Ovary (tissue), 9 donors: ENCODE measurements around the gene TIMP3. TPM values are rescaled to one million over a fixed set of nuclear protein-coding genes. Genes with fewer than 3 reads are reported as not detected.

Experiments used
- DNase-seq, 5 donors: peaks; one replicate each; pipeline ENCODE4 v3.0.0-alpha.2; 2019 to 2020
- H3K27ac ChIP-seq, 2 donors: fragments of 200-600 bp; one replicate each; pipeline versions ENCODE4 v1.5.1 to v1.8.0; 2019 to 2022
- H3K27me3 ChIP-seq: fragments of 200-600 bp; one replicate; pipeline ENCODE4 v1.8.0; 2022
- H3K36me3 ChIP-seq: fragments of 200-600 bp; sonication (generic); one replicate; pipeline ENCODE4 v1.5.1; 2019
- H3K4me1 ChIP-seq: one replicate; pipeline ENCODE4 v1.8.1; 2013; ENCODE audit warnings: mild to moderate bottlenecking, moderate library complexity; ENCODE audit not compliant: insufficient read depth
- H3K4me3 ChIP-seq: fragments of 200-600 bp; sonication (generic); one replicate; pipeline ENCODE4 v1.5.1; 2017
- H3K9me3 ChIP-seq, 2 donors: fragments of 200-600 bp in 1 of 2; sonication (generic) in 1 of 2; one replicate each; pipeline versions ENCODE4 v1.5.1 to v1.8.1; 2013 to 2019; ENCODE audit warnings: mild to moderate bottlenecking in 1 of 2, moderate library complexity in 1 of 2
- CTCF ChIP-seq, 3 donors: fragments of 450-650 bp in 2 of 3; fragments of 200-600 bp in 1 of 3; IDR thresholded peaks; one replicate each; pipeline versions ENCODE4 v1.5.1 to v1.8.0; 2016 to 2022; ENCODE audit warnings: antibody characterized with exemption in 3 of 3, mild to moderate bottlenecking in 1 of 3
- EP300 ChIP-seq: sonication (generic); formaldehyde crosslinking; IDR thresholded peaks from one replicate; pipeline ENCODE4 v1.6.1; 2017; ENCODE audit warnings: antibody characterized with exemption
- POLR2A ChIP-seq: fragments of 450-650 bp; IDR thresholded peaks from one replicate; pipeline ENCODE4 v1.6.1; 2017; ENCODE audit warnings: antibody characterized with exemption, mild to moderate bottlenecking, moderate library complexity
- WGBS, 3 donors: extraction: QIAGEN DNeasy Blood & Tissue Kit in 1 of 3; methylation state at CpG; one replicate each; pipeline versions ENCODE4 v1.1.5 to v1.1.7; 2013 to 2017; 5-methylcytosine and 5-hydroxymethylcytosine counted together
- intact Hi-C, 4 donors: fragments of 100-400 bp; cut with DNase I; formaldehyde crosslinking; loops; one replicate each; pipeline versions ENCODE4 v1.11.0 to v1.15.1; 2022 to 2023
- polyA plus RNA-seq, 2 donors: library from polyadenylated mRNA; stranded (reverse); fragments of 200-250 nt in 1 of 2; fragments of 350-450 nt in 1 of 2; fragmentation: Illumina TruSeq in 1 of 2; extraction: RNeasy Lipid Tissue Mini Kit (QIAGEN cat#74804) in 1 of 2; gene quantifications; one replicate each; pipeline ENCODE4 v1.2.3, GENCODE V29; 2013 to 2014
- total RNA-seq, 7 donors: library from RNA; depleted of rRNA in 2 of 7; stranded (reverse); fragments of >200 nt in 2 of 7; fragmentation: NEBNext Ultra II Directional in 3 of 7; extraction: Animal tissue kit (Norgen Biotek cat#: 25700) in 3 of 7; gene quantifications; one replicate each; pipeline versions ENCODE4 v1.1.0 to v1.2.4, GENCODE V29; 2016 to 2023
- donor health status: DM: no; HTN: no; CAD: no; lungs with moderate emphysema.
- donor health status: DM: no; HTN: no; CAD: no.
- donor health status: Bipolar disorder and iron deficiency.
- donor health status: DM: yes; HTN: yes; CAD: no.
- donor health status: DM: no; HTN: no; CAD: no.
- donor health status: DM: yes; HTN: yes; CAD: no.

The TIMP3 gene
- total and polyA plus RNA-seq, 9 donors: 48.5 to 565 (median 121) TPM

DNA sequence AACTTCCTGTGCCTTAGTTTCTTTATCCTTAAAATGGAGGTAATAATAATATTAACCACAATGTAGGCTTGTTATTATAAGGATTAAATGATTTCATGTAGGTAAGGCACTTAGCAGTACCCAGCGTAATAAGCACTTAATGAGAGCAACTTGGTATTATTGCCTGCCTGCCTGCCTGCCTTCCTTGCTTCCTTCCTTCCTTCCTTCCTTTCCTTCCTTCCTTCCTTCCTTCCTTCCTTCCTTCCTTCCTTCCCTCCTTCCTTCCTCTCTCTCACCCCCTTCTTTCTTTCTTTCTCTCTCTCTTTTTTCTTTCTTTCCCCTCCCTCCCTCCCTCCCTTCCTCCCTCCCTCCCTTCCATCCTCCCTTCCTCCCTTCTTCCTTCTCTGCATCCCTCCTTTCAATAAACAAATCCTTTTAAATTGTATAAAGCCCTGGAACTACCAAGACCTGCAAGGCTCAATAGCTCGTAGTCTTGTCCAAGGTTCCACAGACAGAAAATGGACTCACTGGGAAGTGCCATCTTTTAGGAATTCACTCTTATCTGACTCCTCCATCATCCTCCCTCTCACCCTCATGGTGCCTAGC lies 20.7 kb upstream of the TIMP3 start:
- TF ChIP-seq POLR2A (no peak), EP300 (no peak), CTCF (IDR thresholded peaks at IDR 0.05) (no peak)
- 88 to 93% (median 90%) methylated on average over 2 of the region's 2 CpGs for WGBS, 3 donors

GRCh38 chr22:32781695-32782094 lies 19.8 kb upstream of the TIMP3 start:
- no peaks in the 10 kb centered on the region for H3K4me1 ChIP-seq
- H3K27ac ChIP-seq: no peak overlapping the region
- no peak for DNase-seq
- H3K9me3 ChIP-seq: no peaks in the 10 kb centered on the region
- H3K36me3 ChIP-seq: no peaks in the 10 kb centered on the region
- no peak for TF ChIP-seq CTCF (IDR thresholded peaks at IDR 0.05)
- no peak for TF ChIP-seq POLR2A
- no peak for TF ChIP-seq EP300
- 34 to 45% (median 37%) methylated on average over 1 of the region's 1 CpG for WGBS, 3 donors
- no peaks in the 10 kb centered on the region for H3K27me3 ChIP-seq
- no peak overlapping the region for H3K4me3 ChIP-seq
- intact Hi-C loops: no loop called here

More for the DNA sequence above, 20.7 kb upstream of the TIMP3 start:
- no peaks in the 10 kb centered on the region for H3K27me3 ChIP-seq
- DNase-seq: no peak
- H3K4me3 ChIP-seq: no peak overlapping the region
- no peak overlapping the region for H3K27ac ChIP-seq
- H3K4me1 ChIP-seq: no peaks in the 10 kb centered on the region
- H3K36me3 ChIP-seq: no peaks in the 10 kb centered on the region
- intact Hi-C loops: no loop called here
- no peaks in the 10 kb centered on the region for H3K9me3 ChIP-seq

- Histone ChIP-seq H3K36me3 (no peaks in the 10 kb centered on the region), H3K4me1 (peaks cover 2% of the 10 kb centered on the region), H3K9me3 (no peaks in the 10 kb centered on the region), H3K27me3 (no peaks in the 10 kb centered on the region), H3K27ac (no peak overlapping the region), H3K4me3 (no peak overlapping the region)
- WGBS, 3 donors: 60 to 75% (median 73%) methylated on average over 5 of the region's 5 CpGs
- intact Hi-C loops: no loop called here
- TF ChIP-seq POLR2A (no peak), CTCF (IDR thresholded peaks at IDR 0.05) (no peak), EP300 (no peak)
- DNase-seq: no peak
These were observed 16.0 kb upstream of the TIMP3 start for GRCh38 chr22:32785321-32786026.

- WGBS, 3 donors: 81 to 86% (median 83%) methylated on average over 2 of the region's 2 CpGs
These were observed 15.5 kb upstream of the TIMP3 start for GRCh38 chr22:32786027-32786418.

More at GRCh38 chr22:32786027-32786418, 15.5 kb upstream of the TIMP3 start:
- peaks cover 2% of the 10 kb centered on the region for H3K4me1 ChIP-seq
- DNase-seq: no peak
- no peaks in the 10 kb centered on the region for H3K27me3 ChIP-seq
- H3K36me3 ChIP-seq: no peaks in the 10 kb centered on the region
- H3K9me3 ChIP-seq: no peaks in the 10 kb centered on the region
- H3K4me3 ChIP-seq: no peak overlapping the region
- H3K27ac ChIP-seq: no peak overlapping the region
- TF ChIP-seq EP300: no peak
- no peak for TF ChIP-seq POLR2A
- no peak for TF ChIP-seq CTCF (IDR thresholded peaks at IDR 0.05)
- intact Hi-C loops: no loop called here
